H9 (cell line): Measurements from ENCODE around the gene HMGCLL1. TPM values are rescaled to one million over a fixed set of nuclear protein-coding genes. Genes with fewer than 3 reads are reported as not detected.

Source experiments
- DNase-seq: peaks from one replicate; pipeline ENCODE4 v3.0.0-alpha.2; 2017
- H2AFZ ChIP-seq: one replicate; pipeline ENCODE4 v1.6.1; 2013; ENCODE audit warnings: mild to moderate bottlenecking, low read length, control low read depth, moderate library complexity
- H2AK5ac ChIP-seq: 2 replicates; pipeline ENCODE4 v1.6.1; 2013; ENCODE audit warnings: low read length, control low read depth, mixed read lengths; ENCODE audit not compliant: insufficient read length
- H2BK120ac ChIP-seq: one replicate; pipeline ENCODE4 v1.6.1; 2013; ENCODE audit warnings: low read depth, mild to moderate bottlenecking, low read length, control low read depth, inconsistent platforms; ENCODE audit not compliant: poor library complexity, severe bottlenecking
- H2BK12ac ChIP-seq: 2 replicates; pipeline ENCODE4 v1.6.1; 2013; ENCODE audit warnings: low read length, control low read depth, mixed read lengths, low read depth; ENCODE audit not compliant: insufficient read length
- H2BK15ac ChIP-seq: 2 replicates; pipeline ENCODE4 v1.6.1; 2013; ENCODE audit warnings: low read depth, low read length, control low read depth
- H2BK20ac ChIP-seq: one replicate; pipeline ENCODE4 v1.6.1; 2013; ENCODE audit warnings: low read depth, mild to moderate bottlenecking, low read length, control low read depth, inconsistent platforms; ENCODE audit not compliant: poor library complexity, severe bottlenecking
- H2BK5ac ChIP-seq: 2 replicates; pipeline ENCODE4 v1.6.1; 2013; ENCODE audit warnings: low read length, control low read depth, mixed read lengths; ENCODE audit not compliant: insufficient read length
- H3K14ac ChIP-seq: 2 replicates; pipeline ENCODE4 v1.6.1; 2013; ENCODE audit warnings: low read length, control low read depth; ENCODE audit not compliant: insufficient read depth
- H3K18ac ChIP-seq: 2 replicates; pipeline ENCODE4 v1.6.1; 2013; ENCODE audit warnings: low read depth, mild to moderate bottlenecking, mixed read lengths, low read length, control low read depth; ENCODE audit not compliant: insufficient read length
- H3K23ac ChIP-seq: 2 replicates; pipeline ENCODE4 v1.6.1; 2013; ENCODE audit warnings: low read length, control low read depth, mixed read lengths, low read depth; ENCODE audit not compliant: insufficient read length
- H3K23me2 ChIP-seq: 2 replicates; pipeline ENCODE4 v1.6.1; 2013; ENCODE audit warnings: low read depth, mild to moderate bottlenecking, mixed read lengths, low read length, control low read depth; ENCODE audit not compliant: insufficient read length, poor library complexity, severe bottlenecking
- H3K27ac ChIP-seq: 2 replicates; pipeline ENCODE4 v1.5.1; 2013; ENCODE audit warnings: low read length, control low read depth, mixed read lengths, low read depth; ENCODE audit not compliant: insufficient read length
- H3K27me3 ChIP-seq: 2 replicates; pipeline ENCODE4 v1.6.1; 2013; ENCODE audit warnings: low read length, control low read depth, inconsistent platforms; ENCODE audit not compliant: insufficient read depth
- H3K4ac ChIP-seq: 2 replicates; pipeline ENCODE4 v1.6.1; 2013; ENCODE audit warnings: low read depth, mild to moderate bottlenecking, control low read depth, inconsistent platforms, low read length, moderate library complexity
- H3K4me1 ChIP-seq: 2 replicates; pipeline ENCODE4 v1.6.1; 2013; ENCODE audit warnings: low read length, control low read depth, inconsistent platforms; ENCODE audit not compliant: insufficient read depth
- H3K4me2 ChIP-seq: 2 replicates; pipeline ENCODE4 v1.6.1; 2013; ENCODE audit warnings: low read length, control low read depth, mixed read lengths; ENCODE audit not compliant: insufficient read length, insufficient read depth
- H3K56ac ChIP-seq: 2 replicates; pipeline ENCODE4 v1.6.1; 2013; ENCODE audit warnings: low read depth, mild to moderate bottlenecking, mixed read lengths, low read length, control low read depth; ENCODE audit not compliant: insufficient read length
- H3K79me1 ChIP-seq: 2 replicates; pipeline ENCODE4 v1.6.1; 2013; ENCODE audit warnings: low read depth, mild to moderate bottlenecking, moderate library complexity, low read length, control low read depth, inconsistent platforms; ENCODE audit not compliant: insufficient read depth, poor library complexity, severe bottlenecking
- H3K79me2 ChIP-seq: 2 replicates; pipeline ENCODE4 v1.6.1; 2013; ENCODE audit warnings: low read length, control low read depth, inconsistent platforms; ENCODE audit not compliant: insufficient read depth
- H3K9ac ChIP-seq: 2 replicates; pipeline ENCODE4 v1.6.1; 2013; ENCODE audit warnings: low read length, control low read depth, mixed read lengths; ENCODE audit not compliant: insufficient read length; ENCODE audit errors: extremely low read depth
- H3K9me3 ChIP-seq: one replicate; pipeline ENCODE4 v1.6.1; 2013; ENCODE audit warnings: low read depth, low read length, inconsistent platforms; ENCODE audit not compliant: control insufficient read depth
- H3T11ph ChIP-seq: one replicate; pipeline ENCODE4 v1.6.1; 2013; ENCODE audit warnings: mild to moderate bottlenecking, low read length, control low read depth, inconsistent platforms
- H4K20me1 ChIP-seq: one replicate; pipeline ENCODE4 v1.6.1; 2013; ENCODE audit not compliant: control insufficient read depth, insufficient read length, insufficient read depth
- H4K5ac ChIP-seq: 2 replicates; pipeline ENCODE4 v1.6.1; 2013; ENCODE audit warnings: low read depth, mild to moderate bottlenecking, mixed read lengths, low read length, control low read depth; ENCODE audit not compliant: insufficient read length
- H4K8ac ChIP-seq: replicated peaks from 2 replicates; pipeline ENCODE4 v1.6.1; 2013; ENCODE audit warnings: low read length, control low read depth, mixed read lengths, low read depth; ENCODE audit not compliant: insufficient read length
- H4K91ac ChIP-seq: 2 replicates; pipeline ENCODE4 v1.6.1; 2013; ENCODE audit warnings: low read depth, mild to moderate bottlenecking, moderate library complexity, mixed read lengths, low read length, control low read depth; ENCODE audit not compliant: insufficient read length
- H3K27ac Mint-ChIP-seq, 3 experiments: 2 replicates in 2 of 3; 3 replicates in 1 of 3; pipeline ENCODE4 v1.8.0; 2020 to 2021; ENCODE audit warnings: mixed read lengths in 3 of 3, mild to moderate bottlenecking in 1 of 3, moderate library complexity in 1 of 3
- H3K27me3 Mint-ChIP-seq: 2 replicates; pipeline ENCODE4 v1.8.0; 2021; ENCODE audit warnings: low read depth, mild to moderate bottlenecking, moderate library complexity, mixed read lengths
- H3K36me3 Mint-ChIP-seq, 3 experiments: 2 replicates in 2 of 3; 3 replicates in 1 of 3; pipeline ENCODE4 v1.8.0; 2020 to 2021; ENCODE audit warnings: low read depth in 3 of 3, mixed read lengths in 3 of 3; ENCODE audit not compliant: insufficient read depth in 1 of 3
- H3K4me1 Mint-ChIP-seq, 2 experiments: 2 replicates each; pipeline ENCODE4 v1.8.0; 2020; ENCODE audit warnings: mixed read lengths in 2 of 2
- H3K4me3 Mint-ChIP-seq, 2 experiments: 2 replicates in 1 of 2; 3 replicates in 1 of 2; pipeline ENCODE4 v1.8.0; 2020 to 2021; ENCODE audit warnings: mild to moderate bottlenecking in 2 of 2, mixed read lengths in 2 of 2, moderate library complexity in 1 of 2
- H3K9me3 Mint-ChIP-seq, 2 experiments: 2 replicates in 1 of 2; 3 replicates in 1 of 2; pipeline ENCODE4 v1.8.0; 2020; ENCODE audit warnings: mild to moderate bottlenecking in 2 of 2, mixed read lengths in 2 of 2, moderate library complexity in 1 of 2
- CTCF ChIP-seq: fragments of 200-600 bp; sonication (generic); conservative IDR thresholded peaks from 3 replicates; pipeline ENCODE4 v1.8.0; 2021; ENCODE audit warnings: antibody characterized with exemption, mild to moderate bottlenecking
- WGBS: extraction: QIAGEN DNeasy Blood & Tissue Kit; methylation state at CpG from one replicate; pipeline ENCODE4 v1.1.7; 2013; ENCODE audit warnings: missing lambda C conversion rate, low lambda C conversion rate, mixed read lengths; ENCODE audit not compliant: insufficient read length; ENCODE audit errors: extremely low coverage; 5-methylcytosine and 5-hydroxymethylcytosine counted together
- total RNA-seq: library from RNA; stranded (reverse); gene quantifications from 2 replicates; pipeline ENCODE4 v1.2.1, GENCODE V29; 2021

HMGCLL1 gene
- total RNA-seq, 1 experiment from 2014 or later: 0.24 TPM

GRCh38 chr6:55601120-55601519, 22.1 kb upstream of the HMGCLL1 start:
- no peak overlapping the region for H4K5ac ChIP-seq
- Mint-ChIP-seq H3K27me3 (no peaks in the 10 kb centered on the region), H3K9me3 (no peaks in the 10 kb centered on the region)

More at GRCh38 chr6:55601120-55601519, 22.1 kb upstream of the HMGCLL1 start:
- no peaks in the 10 kb centered on the region for H3K4me1 Mint-ChIP-seq
- Histone ChIP-seq H3K9me3 (no peaks in the 10 kb centered on the region), H3K4me1 (no peaks in the 10 kb centered on the region), H3K23ac (no peak overlapping the region), H4K91ac (no peak overlapping the region), H2BK120ac (no peak overlapping the region), H4K8ac (no peak overlapping the region), H3T11ph (no peak overlapping the region), H3K18ac (no peak overlapping the region), H3K23me2 (no peaks in the 10 kb centered on the region), H3K14ac (no peak overlapping the region), H2BK5ac (no peak overlapping the region), H3K27me3 (no peaks in the 10 kb centered on the region), H3K27ac (no peak overlapping the region), H3K79me2 (no peaks in the 10 kb centered on the region), H4K20me1 (no peaks in the 10 kb centered on the region), H2AFZ (no peak overlapping the region), H2BK15ac (no peak overlapping the region), H3K4me2 (no peak overlapping the region), H3K9ac (no peak overlapping the region), H3K79me1 (no peaks in the 10 kb centered on the region), H2BK20ac (no peak overlapping the region), H3K4ac (no peak overlapping the region), H2AK5ac (no peak overlapping the region), H3K56ac (no peak overlapping the region), H2BK12ac (no peak overlapping the region)
- H3K36me3 Mint-ChIP-seq: no peaks in the 10 kb centered on the region
- no peak for DNase-seq
- no peak for TF ChIP-seq CTCF
- H3K27ac Mint-ChIP-seq: no peak overlapping the region
- no peak overlapping the region for H3K4me3 Mint-ChIP-seq
- no CpG with 5 or more reads among the region's 2 CpGs for WGBS
